ENCODE measurements around the gene TMEM60. TPM values are rescaled to one million over a fixed set of nuclear protein-coding genes. Genes with fewer than 3 reads are reported as not detected.

Gene TMEM60
- total and polyA plus RNA-seq, 2 of the 8 experiments (the other 6 are each of a cell fraction or from before 2014, with no cell fraction given), result 22.1 to 29.2 TPM

- Histone ChIP-seq H3K79me1 (ENCODE audit: low read depth, low read length) (0 out of 2 replicates have a peak, but pooled peaks cover 3% of the 10 kb centered on the region), H3K4me3 (ENCODE audit: extremely low read depth in 1 of 4, insufficient read depth in 2 of 4, low read depth in 3 of 4, low read length in 4 of 4) (no peak overlapping the region), H3K18ac (ENCODE audit: extremely low read depth, low read length) (no peak overlapping the region), H3K36me3 (ENCODE audit: control insufficient read depth in 2 of 4, insufficient read depth in 4 of 4, low read length in 3 of 4) (0 out of 8 replicates have a peak, but pooled peaks cover 0 to 5% (median 0%) of the 10 kb centered on the region in 4 experiments), H4K8ac (ENCODE audit: extremely low read depth, insufficient read depth, low read length) (no peak overlapping the region), H3K27me3 (replicated peaks in 1 of 4; ENCODE audit: control insufficient read depth in 3 of 4, extremely low read depth in 1 of 4, insufficient read depth in 3 of 4, low read length in 3 of 4) (no peaks in the 10 kb centered on the region), H3K14ac (ENCODE audit: insufficient read length) (no peak overlapping the region), H2BK15ac (ENCODE audit: low read length) (no peak overlapping the region), H4K5ac (ENCODE audit: insufficient read length, low read depth, low read length) (no peak overlapping the region), H3K9me3 (ENCODE audit: insufficient read depth in 2 of 2, low read depth in 1 of 2, low read length in 1 of 2) (0 out of 4 replicates have a peak, but pooled peaks cover 0 to 3% of the 10 kb centered on the region in 2 experiments), H3K4ac (replicated peaks; ENCODE audit: insufficient read length, low read depth, low read length) (no peak overlapping the region), H2BK120ac (replicated peaks; ENCODE audit: low read depth, low read length) (no peak overlapping the region), H2BK20ac (ENCODE audit: low read length) (no peak overlapping the region), H3K23me2 (ENCODE audit: low read depth, low read length) (peaks cover 3% of the 10 kb centered on the region), H2AFZ (ENCODE audit: low read length) (no peak overlapping the region), H3K4me1 (replicated peaks in 1 of 4; ENCODE audit: control insufficient read depth in 3 of 4, insufficient read depth in 4 of 4, low read length in 3 of 4) (peaks cover 0 to 1% (median 0%) of the 10 kb centered on the region in 4 experiments; a peak in 1 of 7 replicates), H3K79me2 (ENCODE audit: control insufficient read depth in 1 of 2, insufficient read depth in 2 of 2, low read length in 2 of 2) (peaks cover 0 to 39% of the 10 kb centered on the region in 2 experiments; a peak in 2 of 4 replicates), H4K91ac (replicated peaks; ENCODE audit: insufficient read length, low read length) (no peak overlapping the region), H2BK12ac (ENCODE audit: low read depth, low read length) (no peak overlapping the region), H3K27ac (ENCODE audit: low read depth, low read length) (no peak overlapping the region), H3K23ac (ENCODE audit: insufficient read length) (no peak overlapping the region), H2AK5ac (ENCODE audit: low read depth, low read length) (no peak overlapping the region), H3K9ac (replicated peaks in 1 of 4; ENCODE audit: extremely low read depth in 1 of 4, low read depth in 3 of 4, low read length in 3 of 4) (no peak overlapping the region), H2BK5ac (ENCODE audit: low read depth, low read length) (no peak overlapping the region), H4K20me1 (replicated peaks in 1 of 2; ENCODE audit: control insufficient read depth in 1 of 2, insufficient read depth in 2 of 2, low read length in 2 of 2) (no peaks in the 10 kb centered on the region), H3K4me2 (ENCODE audit: insufficient read depth in 1 of 2, low read depth in 2 of 2, low read length in 2 of 2) (no peak overlapping the region), H3K56ac (replicated peaks; ENCODE audit: insufficient read length, low read depth, low read length) (no peak overlapping the region)
- ChIA-PET CTCF (ENCODE audit: partially characterized antibody) (interaction anchor here (0.6 kb wide), 1 partner anchor 23 kb away, joined by 3 read pairs; no protein-coding TSS in a partner anchor), POLR2A (ENCODE audit: partially characterized antibody) (no interaction called here)
- WGBS, 2 experiments (ENCODE audit: extremely low coverage in 1 of 2, insufficient coverage in 1 of 2, insufficient read length in 1 of 2, insufficient replicate concordance in 2 of 2, low coverage in 1 of 2, low lambda C conversion rate in 2 of 2, missing lambda C conversion rate in 1 of 2), result 86% methylated on average over 2 of the region's 2 CpGs; no CpG with 5 or more reads in 1 of the 2 experiments
- FAIRE-seq (no peak), DNase-seq (ENCODE audit: low read depth in 1 of 2, low spot score in 2 of 2) (no peak)
- TF ChIP-seq CEBPB (IDR thresholded peaks at IDR 0.05; ENCODE audit: low read depth, low read length), result no peak
- TF ChIP-seq TAF1 (IDR thresholded peaks at IDR 0.05; ENCODE audit: low read depth, low read length), result no peak
- no peak for TF ChIP-seq NANOG (IDR thresholded peaks at IDR 0.05; ENCODE audit: insufficient read depth, low read depth, low read length, poor library complexity, severe bottlenecking)
- no peak for TF ChIP-seq SP2 (IDR thresholded peaks at IDR 0.05; ENCODE audit: low read length)
- TF ChIP-seq EP300 (IDR thresholded peaks at IDR 0.05; ENCODE audit: borderline replicate concordance in 1 of 2, low read depth in 2 of 2, low read length in 2 of 2), result no peak
- TF ChIP-seq FOSL1 (IDR thresholded peaks at IDR 0.05; ENCODE audit: insufficient read depth, low read depth, low read length), result no peak
- TF ChIP-seq SIRT6 (IDR thresholded peaks at IDR 0.05; ENCODE audit: low read length), result no peak
- no peak for TF ChIP-seq JUN (IDR thresholded peaks at IDR 0.05; ENCODE audit: low read depth, low read length)
- no peak for TF ChIP-seq SIX5 (IDR thresholded peaks at IDR 0.05; ENCODE audit: low read depth, low read length)
Observed at GRCh38 chr7:77802557-77803405, 4.5 kb upstream of the TMEM60 start.
